NCI-H1105 treated with DMSO at 0.1 percent for 48 hours (cell line): ENCODE results near the gene PTPRN2.
A peak's percentile ranks its signal among the peaks of the same experiment; 100 is the strongest.

Experiments
- DNase-seq: peaks from one replicate; lab custom pipeline; 2025; lab: John Stamatoyannopoulos, UW

Gene PTPRN2

DNA sequence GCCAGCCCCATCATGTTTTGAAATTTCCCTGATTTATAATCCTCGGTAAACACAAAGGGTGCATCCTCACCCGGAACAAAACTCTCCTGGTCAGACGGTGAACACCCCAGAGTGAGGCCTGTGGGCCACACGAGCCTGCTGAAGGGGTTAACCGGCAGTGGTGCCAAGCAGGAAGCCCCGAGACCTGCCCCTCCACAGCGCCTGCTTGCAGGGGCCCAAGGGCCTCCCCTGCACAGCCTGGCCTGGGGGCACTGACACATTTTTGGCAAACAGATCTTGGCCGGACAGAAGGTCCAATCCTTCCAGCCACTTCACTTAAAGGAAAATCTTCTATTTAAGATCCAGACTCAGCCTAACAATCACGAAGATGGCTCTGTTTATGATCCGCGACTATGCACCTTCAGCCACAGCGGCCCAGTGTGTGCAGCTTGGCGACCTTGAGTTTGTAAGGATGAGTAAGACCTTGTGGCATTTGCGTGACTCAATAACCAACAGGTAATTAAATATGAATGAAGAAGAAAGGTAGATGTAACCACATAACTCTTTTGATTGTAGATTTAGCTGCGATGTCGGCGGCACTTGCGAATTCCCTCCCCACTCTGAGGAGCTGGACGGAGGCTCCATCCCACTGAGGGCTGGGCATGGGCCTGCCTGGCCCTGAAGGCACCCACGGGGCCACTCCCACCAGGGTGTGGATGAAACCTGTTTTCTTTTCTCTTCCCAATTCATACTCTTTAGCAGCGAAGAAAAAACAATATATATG is 922.6 kb downstream of the PTPRN2 start:
- no peak for DNase-seq

- no peak for DNase-seq
Observed at GRCh38 chr7:157664034-157664433, 923.6 kb downstream of the PTPRN2 start.

DNA sequence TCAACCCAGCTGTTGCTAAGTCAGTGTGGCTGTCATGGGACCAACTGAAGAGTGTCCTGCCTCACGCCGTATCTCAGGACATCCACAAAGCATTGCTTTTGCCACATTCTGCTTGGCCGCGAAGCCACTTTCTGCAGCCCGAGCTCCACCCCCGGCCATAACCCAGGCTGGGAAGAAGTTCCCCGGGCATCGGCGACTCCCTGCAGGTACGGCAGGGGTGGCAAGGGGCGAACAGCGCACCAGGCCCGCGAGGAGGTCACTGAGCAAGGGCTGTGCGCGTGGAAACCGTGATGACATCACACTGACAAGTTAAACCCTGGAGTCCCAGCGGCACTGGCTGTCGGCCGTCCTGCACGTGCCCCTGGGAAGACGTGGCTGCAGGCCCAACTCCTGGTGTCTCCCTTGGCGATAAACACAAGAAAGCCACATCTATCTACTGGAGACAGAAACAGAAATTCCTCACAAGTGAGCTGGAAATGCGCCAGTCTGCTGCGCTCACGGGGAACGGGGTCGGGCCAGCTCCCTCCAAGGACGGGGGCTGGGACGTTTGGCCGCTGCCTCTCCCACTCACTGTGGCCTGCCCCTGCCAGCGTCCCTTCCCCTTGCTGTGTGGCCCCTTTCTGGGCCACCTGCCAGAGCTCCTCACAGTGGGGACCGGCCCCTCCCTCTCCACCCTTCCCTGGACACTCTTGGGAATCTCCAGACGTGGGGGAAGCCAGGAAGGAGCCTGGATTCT is 924.5 kb downstream of the PTPRN2 start:
- peak; percentile 6 for DNase-seq

- no peak for DNase-seq
Observed at GRCh38 chr7:157662110-157662791, 925.4 kb downstream of the PTPRN2 start.

DNA sequence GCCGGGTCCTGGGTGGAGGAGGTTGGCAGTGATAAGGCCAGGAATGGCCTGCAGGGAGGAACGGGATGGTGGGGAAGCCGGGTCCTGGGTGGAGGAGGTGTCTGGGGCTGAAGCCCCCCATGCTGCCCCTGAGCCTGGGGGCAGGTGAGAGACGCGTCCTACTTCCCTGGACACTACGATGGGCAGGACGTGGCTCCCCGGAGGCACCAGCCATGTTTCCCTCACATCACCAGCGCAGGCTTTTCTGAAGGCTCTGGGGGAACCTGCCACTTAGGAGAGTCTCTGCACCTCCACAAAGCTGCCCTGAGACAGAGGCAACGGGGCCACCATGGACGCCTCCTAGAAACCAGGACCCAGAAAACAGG is 926.0 kb downstream of the PTPRN2 start:
- DNase-seq = no peak

DNA sequence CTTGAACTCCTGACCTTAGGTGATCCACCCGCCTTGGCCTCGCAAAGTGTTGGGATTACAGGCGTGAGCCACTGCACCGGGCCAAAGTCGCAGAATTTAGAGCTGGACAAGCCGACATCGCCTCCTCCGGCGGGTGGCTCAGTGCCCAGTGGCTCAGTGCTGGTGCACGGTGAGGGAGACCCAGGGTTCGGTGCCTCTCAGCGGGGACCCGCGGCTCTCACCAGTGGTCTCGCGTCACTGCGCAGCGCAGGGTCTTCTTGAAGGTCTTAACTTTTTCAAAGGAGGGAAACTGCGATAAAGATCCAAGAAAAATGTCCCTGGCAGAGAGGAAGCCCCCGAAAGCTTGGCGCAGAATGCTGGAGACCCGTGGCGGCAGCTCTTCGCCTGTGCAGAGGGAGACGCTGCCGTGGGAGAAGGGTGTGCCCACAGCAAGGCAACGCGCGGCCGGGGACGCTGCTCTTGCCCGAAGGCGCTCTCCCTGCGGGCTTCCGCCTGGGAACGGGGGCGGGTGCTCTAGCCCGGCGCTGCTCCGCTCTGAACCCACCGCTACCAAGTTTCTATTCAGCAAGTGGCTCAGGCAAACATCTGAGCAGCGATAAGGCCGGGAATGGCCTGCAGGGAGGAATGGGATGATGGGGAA is 926.5 kb downstream of the PTPRN2 start:
- no peak for DNase-seq

DNA sequence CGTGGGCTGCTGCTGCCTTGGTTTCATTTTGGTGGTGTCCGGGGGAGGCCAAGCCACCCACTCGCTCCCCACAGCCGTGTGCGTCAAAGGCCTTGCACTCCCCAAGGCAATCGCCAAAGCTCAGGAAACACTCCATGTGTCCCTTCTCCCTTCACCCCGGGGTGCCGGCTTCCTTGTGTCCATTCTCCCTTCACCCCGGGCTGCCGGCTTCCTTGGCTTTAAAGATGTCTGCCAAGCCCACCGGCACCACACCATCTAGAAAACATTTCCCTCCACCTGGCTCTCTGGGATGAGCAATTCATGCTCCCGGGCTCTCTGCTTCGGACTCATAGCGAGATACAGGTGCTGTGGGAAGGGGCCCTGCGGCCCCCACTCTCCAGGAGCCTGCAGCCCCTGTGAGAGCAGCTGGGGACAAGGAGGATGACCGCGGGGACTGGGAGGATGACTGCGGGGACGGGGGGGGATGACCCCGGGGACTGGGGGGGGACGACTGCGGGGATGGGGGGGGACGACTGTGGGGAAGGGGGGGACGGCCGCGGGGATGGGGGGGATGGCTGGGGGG is 928.7 kb downstream of the PTPRN2 start:
- DNase-seq = no peak

GRCh38 chr7:157657741-157658740 is 929.6 kb downstream of the PTPRN2 start:
- DNase-seq = no peak

DNA sequence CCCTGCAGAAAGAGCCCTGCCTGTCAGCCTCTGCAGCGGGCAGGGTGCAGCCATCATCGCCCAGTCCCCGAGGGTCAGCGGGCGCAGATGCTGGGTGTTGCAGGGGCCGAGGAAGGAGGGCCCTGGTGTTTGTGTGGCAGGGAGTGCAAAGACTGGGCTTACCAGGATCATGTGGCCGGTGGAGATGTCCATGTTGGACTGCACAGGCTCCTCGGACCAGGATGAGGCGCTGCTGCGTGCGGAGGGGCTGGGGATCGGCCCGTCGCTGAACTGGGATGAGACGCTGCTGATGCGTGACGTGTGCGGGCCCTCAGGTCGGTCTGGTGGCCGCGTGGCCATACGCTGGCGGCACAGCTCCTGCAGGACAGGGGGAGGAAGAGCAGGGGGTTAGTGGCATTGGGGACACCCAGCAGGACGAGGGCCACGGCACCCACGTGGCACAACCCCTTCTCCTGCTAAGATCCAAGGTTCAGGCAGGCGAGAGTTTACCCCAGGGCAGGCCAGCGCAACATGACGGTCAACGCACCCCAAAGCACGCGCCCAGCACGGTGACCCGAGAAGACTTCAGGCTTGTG is 931.3 kb downstream of the PTPRN2 start:
- DNase-seq = no peak

DNA sequence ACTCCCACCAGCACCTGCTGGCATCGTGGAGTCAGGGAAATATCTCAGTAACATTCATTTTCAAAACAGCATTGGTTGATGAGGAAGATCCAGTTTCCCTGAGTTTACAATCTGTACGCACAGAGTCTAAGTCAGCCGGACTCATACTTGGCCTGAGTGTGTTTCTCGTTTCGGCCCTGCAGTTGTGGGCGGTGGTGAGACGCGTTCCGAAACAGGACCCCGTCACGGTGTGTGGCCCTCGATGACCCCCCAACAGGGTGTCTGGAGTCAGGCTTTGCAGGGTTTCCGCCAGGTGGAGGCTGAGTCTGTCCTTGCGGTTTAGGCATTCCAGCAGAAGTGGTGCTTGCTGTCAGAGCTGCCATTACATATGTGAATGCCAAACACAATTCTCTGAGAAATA is 933.3 kb downstream of the PTPRN2 start:
- DNase-seq = no peak

DNA sequence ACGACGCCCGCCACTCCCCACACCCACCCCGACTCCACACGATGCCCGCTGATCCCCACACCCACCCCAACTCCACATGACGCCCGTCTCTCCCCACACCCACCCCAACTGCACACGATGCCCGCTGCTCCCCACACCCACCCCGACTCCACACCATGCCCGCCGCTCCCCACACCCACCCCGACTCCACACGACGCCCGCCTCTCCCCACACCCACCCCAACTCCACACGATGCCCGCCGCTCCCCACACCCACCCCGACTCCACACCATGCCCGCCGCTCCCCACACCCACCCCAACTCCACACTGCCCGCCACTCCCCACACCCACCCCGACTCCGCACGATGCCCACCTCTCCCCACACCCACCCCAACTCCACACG is 933.8 kb downstream of the PTPRN2 start:
- no peak for DNase-seq

DNA sequence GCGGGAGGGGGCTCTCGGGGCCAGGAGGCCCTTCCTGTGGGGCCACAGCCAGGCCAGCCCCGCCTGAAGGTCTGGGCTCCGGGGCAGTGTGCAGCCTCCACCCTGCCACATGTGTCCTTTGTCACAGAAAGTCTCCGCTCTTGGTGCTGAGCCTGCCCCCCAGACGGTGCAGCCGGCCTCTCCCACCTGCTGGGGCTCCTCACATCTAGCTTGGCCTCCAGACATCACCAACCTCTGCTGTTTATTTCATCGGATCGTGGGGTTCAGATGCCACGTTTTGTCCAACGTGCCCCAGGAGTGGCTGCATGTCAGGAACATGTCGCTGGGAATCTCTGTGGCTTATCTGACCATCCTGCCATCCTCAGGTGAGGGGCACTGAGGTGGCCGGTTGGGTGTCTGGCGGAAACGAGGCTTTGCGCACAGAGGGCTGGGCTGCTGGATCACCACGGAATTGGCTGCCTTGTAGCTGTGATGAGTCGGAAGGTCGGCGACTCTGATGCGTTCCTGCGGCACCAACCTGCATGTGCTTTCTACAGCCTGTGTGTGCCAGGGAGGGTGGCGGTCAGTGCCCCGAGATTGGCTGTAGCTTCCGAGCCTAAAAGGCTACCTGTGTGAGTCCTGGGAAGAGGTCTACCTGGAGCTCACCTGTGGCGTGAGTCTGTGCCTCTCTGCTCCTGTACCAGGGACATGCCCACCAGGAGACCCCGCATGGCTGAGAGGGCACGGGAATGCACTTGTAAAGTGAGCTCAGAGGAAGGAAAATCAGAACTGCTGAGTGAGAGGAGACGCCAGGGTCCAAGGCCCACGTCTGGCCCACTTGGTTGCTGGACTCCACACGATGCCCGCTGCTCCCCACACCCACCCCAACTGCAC is 934.4 kb downstream of the PTPRN2 start:
- no peak for DNase-seq

GRCh38 chr7:157652161-157652953 is 935.3 kb downstream of the PTPRN2 start:
- DNase-seq = no peak

- DNase-seq = no peak
Observed at GRCh38 chr7:157651366-157652160, 936.1 kb downstream of the PTPRN2 start.

DNA sequence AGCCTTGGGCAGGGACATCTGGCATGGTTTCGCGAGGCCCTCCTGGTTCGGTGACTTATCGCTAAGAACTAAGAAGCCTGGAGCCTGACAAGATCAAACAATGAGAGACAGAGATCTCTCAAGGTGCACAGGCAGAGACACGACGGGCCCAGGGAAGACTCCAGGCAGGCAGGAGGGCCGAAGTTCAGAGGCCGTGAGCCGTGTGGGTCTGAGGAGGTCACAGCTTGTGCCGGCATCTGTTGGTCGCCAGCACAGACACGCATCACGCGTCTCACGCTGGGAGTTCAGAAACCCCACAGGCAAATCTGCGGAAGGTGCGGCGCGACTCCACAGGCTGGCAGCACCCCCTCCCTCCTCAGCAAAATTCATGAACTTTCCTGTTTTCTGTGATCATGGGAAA is 936.8 kb downstream of the PTPRN2 start:
- DNase-seq = no peak

DNA sequence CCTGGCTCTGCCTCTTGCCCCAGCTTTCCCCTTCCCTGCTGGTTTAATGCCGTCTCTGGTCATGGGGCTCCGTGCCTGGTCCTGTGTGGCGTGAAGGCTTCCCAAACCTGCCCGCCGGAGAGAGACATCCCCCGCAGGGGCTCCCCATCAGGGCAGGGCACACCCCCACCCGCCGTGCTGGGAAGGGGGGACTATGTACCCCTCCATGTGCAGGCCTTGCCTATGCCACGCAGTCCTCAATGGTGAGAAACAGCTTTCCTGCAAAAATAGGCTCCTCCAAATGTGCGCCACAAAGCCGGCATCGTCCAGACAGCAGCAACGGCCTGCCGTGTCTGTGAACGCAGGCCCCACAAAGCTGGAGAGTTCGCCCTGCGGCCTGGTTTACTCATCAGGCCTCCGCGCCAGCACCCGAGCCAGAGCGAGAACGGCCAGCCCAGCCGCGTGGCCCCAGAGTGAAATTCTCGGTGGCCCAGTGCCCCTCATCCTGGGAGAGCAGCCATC is 937.4 kb downstream of the PTPRN2 start:
- no peak for DNase-seq

GRCh38 chr7:157646551-157646950 is 941.1 kb downstream of the PTPRN2 start:
- no peak for DNase-seq

DNA sequence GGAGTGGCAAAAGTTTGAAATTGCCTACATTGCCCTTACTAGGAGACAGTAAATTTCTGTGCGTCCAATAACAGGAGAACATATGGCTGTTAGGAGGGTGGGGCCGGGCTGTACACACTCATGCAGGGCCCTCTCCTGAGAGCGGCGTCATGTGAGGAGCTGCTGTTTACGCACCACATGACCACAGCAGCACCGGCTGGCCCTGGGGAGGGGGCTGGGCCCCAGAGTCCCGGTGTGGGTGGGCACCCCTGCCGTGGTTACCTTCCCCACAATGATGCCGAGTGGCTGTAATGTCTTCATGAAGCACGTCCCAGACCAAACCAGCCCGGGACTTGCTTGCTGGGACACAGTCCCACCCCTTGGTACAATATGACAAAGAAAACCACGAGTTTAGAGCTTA is 942.1 kb downstream of the PTPRN2 start:
- no peak for DNase-seq
